K562 (cell line): Measurements from ENCODE around the gene PLCD1. TPM values are rescaled to one million over a fixed set of nuclear protein-coding genes. Genes with fewer than 3 reads are reported as not detected.

Source experiments
- ATAC-seq: fragments of 200-7000 bp; cut with Tn5 transposase; 3 replicates; pipeline ENCODE4 v1.9.1; 2020; ENCODE audit warnings: moderate library complexity
- BruUV-seq: library from RNA; stranded (reverse); fragments of 400-500 nt; replicated peaks from 2 replicates; lab custom pipeline; 2021; lab: Mats Ljungman, UMichigan
- CTCF ChIA-PET: fragments of 300-600 bp; formaldehyde crosslinking; extraction: SDS; loops from one replicate; lab custom pipeline; 2021; ENCODE audit warnings: low intra/inter-chr PET ratio; lab: Yijun Ruan, JAX
- POLR2A ChIA-PET: fragments of 300-600, 350-650 bp; sonication (Branson Sonifier 250); formaldehyde crosslinking; extraction: SDS; loops from one replicate; lab custom pipeline; 2021; ENCODE audit warnings: antibody characterized with exemption, inconsistent platforms; lab: Yijun Ruan, JAX
- DNase-seq, 4 experiments: peaks; one replicate each; pipeline versions ENCODE4 v3.0.0 to v3.0.0-alpha.2; 2011 to 2018; ENCODE audit warnings: low spot score in 3 of 4, mixed read lengths in 3 of 4; ENCODE audit errors: extremely low read depth in 1 of 4
- FAIRE-seq: peaks from 2 replicates; lab custom pipeline; 2011; peaks lifted over from hg19 to GRCh38; lab: Jason Lieb, UNC
- H2AFZ ChIP-seq: 2 replicates; pipeline ENCODE4 v1.6.0; 2011; ENCODE audit warnings: low read depth, low read length, control low read depth, inconsistent platforms
- H3K27ac ChIP-seq: fragments of 200-600 bp; 3 replicates; pipeline ENCODE4 v1.8.0; 2011; ENCODE audit warnings: low read depth, mild to moderate bottlenecking, control low read depth, inconsistent platforms, low read length, moderate library complexity, mixed read lengths; ENCODE audit errors: extremely low read depth
- H3K27me3 ChIP-seq, 2 experiments: fragments of 300-600 bp in 1 of 2; 2 replicates in 1 of 2; 3 replicates in 1 of 2; pipeline versions ENCODE4 v1.6.0 to v1.8.0; 2011; ENCODE audit warnings: inconsistent platforms in 2 of 2, low read length in 2 of 2, mild to moderate bottlenecking in 1 of 2, mixed read lengths in 1 of 2, moderate library complexity in 1 of 2; ENCODE audit not compliant: control insufficient read depth in 2 of 2, insufficient read depth in 2 of 2
- H3K36me3 ChIP-seq: fragments of 300-600 bp; 3 replicates; pipeline ENCODE4 v1.8.0; 2011; ENCODE audit warnings: mild to moderate bottlenecking, low read length, inconsistent platforms; ENCODE audit not compliant: control insufficient read depth, insufficient read depth
- H3K4me1 ChIP-seq, 2 experiments: fragments of 200-600 bp in 1 of 2; replicated peaks in 1 of 2; 2 replicates in 1 of 2; 3 replicates in 1 of 2; pipeline versions ENCODE4 v1.5.1 to v1.8.0; 2011; ENCODE audit warnings: inconsistent platforms in 2 of 2, low read length in 2 of 2, mild to moderate bottlenecking in 1 of 2, mixed read lengths in 1 of 2, moderate library complexity in 1 of 2; ENCODE audit not compliant: control insufficient read depth in 2 of 2, insufficient read depth in 2 of 2
- H3K4me2 ChIP-seq: 2 replicates; pipeline ENCODE4 v1.6.1; 2011; ENCODE audit warnings: low read length, control low read depth, inconsistent platforms, mixed read lengths; ENCODE audit not compliant: insufficient read depth
- H3K4me3 ChIP-seq: fragments of 200-600 bp; sonication (generic), shearing (Covaris generic); 2 replicates; pipeline ENCODE4 v1.5.1; 2016; ENCODE audit warnings: control low read depth, inconsistent platforms
- H3K79me2 ChIP-seq: fragments of 200-600 bp; 3 replicates; pipeline ENCODE4 v1.8.0; 2011; ENCODE audit warnings: low read length, inconsistent platforms; ENCODE audit not compliant: control insufficient read depth, insufficient read depth
- H3K9ac ChIP-seq, 2 experiments: 2 replicates each; pipeline versions ENCODE4 v1.6.0 to v1.6.1; 2011; ENCODE audit warnings: low read depth in 2 of 2, low read length in 2 of 2, control low read depth in 1 of 2, inconsistent platforms in 1 of 2, mild to moderate bottlenecking in 1 of 2, mixed read lengths in 1 of 2; ENCODE audit not compliant: insufficient read depth in 1 of 2
- H3K9me1 ChIP-seq: one replicate; pipeline ENCODE4 v1.6.0; 2011; ENCODE audit warnings: inconsistent platforms, mild to moderate bottlenecking, low read length, moderate library complexity; ENCODE audit not compliant: control insufficient read depth, insufficient read depth
- H3K9me3 ChIP-seq: replicated peaks from 2 replicates; pipeline ENCODE4 v1.5.1; 2011; ENCODE audit warnings: low read depth, low read length, inconsistent platforms; ENCODE audit not compliant: control insufficient read depth, insufficient read depth
- H4K20me1 ChIP-seq: replicated peaks from 2 replicates; pipeline ENCODE4 v1.6.1; 2011; ENCODE audit warnings: low read length, inconsistent platforms, mixed read lengths; ENCODE audit not compliant: control insufficient read depth, insufficient read depth
- MCM5 ChIP-seq: fragments of 450-650 bp; IDR thresholded peaks from 2 replicates; pipeline ENCODE4 v1.6.1; 2016; ENCODE audit warnings: low read depth
- PHF8 ChIP-seq: fragments of 200-600 bp; sonication (generic); IDR thresholded peaks from 2 replicates; pipeline ENCODE4 v1.6.1; 2012; ENCODE audit warnings: mixed run types, mild to moderate bottlenecking, inconsistent platforms, low read length, moderate library complexity, borderline replicate concordance
- POLR2G ChIP-seq: fragments of 200-400 bp; formaldehyde crosslinking; IDR thresholded peaks from 2 replicates; pipeline ENCODE4 v1.6.1; 2017; ENCODE audit warnings: low read depth, mild to moderate bottlenecking, antibody characterized with exemption, low read length, moderate library complexity
- RBFOX2 ChIP-seq: fragments of 200-400 bp; formaldehyde crosslinking; IDR thresholded peaks from 2 replicates; pipeline ENCODE4 v1.6.1; 2017; ENCODE audit warnings: low read depth, mild to moderate bottlenecking, low read length, moderate library complexity
- WGBS: fragments of 100-300 bp; shearing (Covaris generic); methylation state at CpG from one replicate; pipeline ENCODE4 v1.1.6; 2016; ENCODE audit warnings: low coverage, mixed read lengths; ENCODE audit not compliant: insufficient coverage; ENCODE audit errors: missing lambda C conversion rate; 5-methylcytosine and 5-hydroxymethylcytosine counted together
- in situ Hi-C: fragments of 300-500 bp; cut with MboI; formaldehyde crosslinking; loops from 4 replicates; pipeline ENCODE4 v1.15.0; 2018; ENCODE audit warnings: inconsistent platforms, mixed read lengths
- intact Hi-C: fragments of 100-400 bp; cut with micrococcal nuclease; formaldehyde crosslinking; loops from 2 replicates; pipeline ENCODE4 v1.14.2; 2022
- polyA plus RNA-seq, 8 experiments: library from polyadenylated mRNA; depleted of rRNA in 4 of 8; stranded (reverse) in 5 of 8; unstranded in 3 of 8; fragments of >200 nt; fragmentation: Nextera tagmentation in 2 of 8; fragmentation: Illumina TruSeq in 1 of 8; extraction: Ambion mirVana in 2 of 8; extraction: Trizol in 1 of 8; gene quantifications; 2 replicates each; pipeline versions ENCODE4 v1.2.1 to v1.2.3, GENCODE V29; 2011 to 2014; ENCODE audit warnings: inconsistent platforms in 1 of 8, missing spikeins in 1 of 8
- total RNA-seq, 7 experiments: library from RNA; depleted of rRNA in 6 of 7; stranded (reverse); fragments of >200 nt in 6 of 7; fragmentation: Illumina TruSeq in 2 of 7; extraction: Trizol in 2 of 7; gene quantifications; 2 replicates each; pipeline versions ENCODE4 v1.2.1 to v1.2.3, GENCODE V29; 2011 to 2021; ENCODE audit warnings: low replicate concordance in 1 of 7
- TF ChIP-seq, protein P1 (sequence below): sonication (generic); formaldehyde crosslinking; IDR thresholded peaks from 2 replicates; pipeline ENCODE4 v1.8.1; 2023; ENCODE audit warnings: mild to moderate bottlenecking, missing genetic modification reagents

Gene PLCD1
- total and polyA plus RNA-seq, 9 of the 15 experiments (the other 6 are each of a cell fraction or from before 2014, with no cell fraction given) = 5.4 to 209 (median 116) TPM

DNA sequence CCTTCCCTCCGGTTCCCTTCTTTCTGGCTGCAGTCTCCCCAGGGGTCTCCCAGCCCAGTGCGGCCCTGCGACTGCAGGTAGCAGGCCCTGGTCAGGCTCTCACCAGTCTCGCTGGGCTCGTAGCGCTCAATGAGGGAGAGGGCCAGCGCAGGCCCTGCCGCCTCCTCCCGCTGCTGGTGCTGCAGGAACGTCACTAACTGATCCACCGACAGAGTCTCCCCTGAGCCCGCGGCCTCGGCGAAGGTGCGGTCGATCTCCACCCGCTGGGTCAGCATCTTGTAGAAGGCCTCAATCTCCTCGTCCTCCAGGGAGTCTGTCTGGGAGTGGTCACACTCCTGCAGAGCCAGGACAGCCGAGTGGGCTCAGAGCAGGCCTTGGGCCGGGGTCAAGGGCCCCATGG is 18.3 kb downstream of the PLCD1 start:
- Histone ChIP-seq H3K4me3 (no peak overlapping the region), H2AFZ (no peak overlapping the region), H3K9ac (peak overlapping the region in 1 of 2 experiments; percentile 76; a peak in 2 of 4 replicates), H3K4me1 (peaks cover 7 to 39% of the 10 kb centered on the region in 2 experiments; a peak in 4 of 5 replicates), H3K9me3 (no peaks in the 10 kb centered on the region), H3K36me3 (peaks cover 96% of the 10 kb centered on the region), H3K9me1 (peaks cover 16% of the 10 kb centered on the region), H3K27ac (no peak overlapping the region; the same call in 2 of the 3 replicates), H3K4me2 (no peak overlapping the region), H4K20me1 (no peaks in the 10 kb centered on the region; the same call in none of the 2 replicates), H3K27me3 (no peaks in the 10 kb centered on the region), H3K79me2 (peaks cover 26% of the 10 kb centered on the region)
- POLR2A ChIA-PET = interaction anchor here (1.0 to 1.5 kb wide), 4 partner anchors 8 to 447 kb away, joined by 3 to 4 read pairs (median 4); no protein-coding TSS in a partner anchor
- ATAC-seq (no peak), DNase-seq (peak in 1 of 4 experiments; percentile 15), FAIRE-seq (no peak)
- TF ChIP-seq, protein P1, sequence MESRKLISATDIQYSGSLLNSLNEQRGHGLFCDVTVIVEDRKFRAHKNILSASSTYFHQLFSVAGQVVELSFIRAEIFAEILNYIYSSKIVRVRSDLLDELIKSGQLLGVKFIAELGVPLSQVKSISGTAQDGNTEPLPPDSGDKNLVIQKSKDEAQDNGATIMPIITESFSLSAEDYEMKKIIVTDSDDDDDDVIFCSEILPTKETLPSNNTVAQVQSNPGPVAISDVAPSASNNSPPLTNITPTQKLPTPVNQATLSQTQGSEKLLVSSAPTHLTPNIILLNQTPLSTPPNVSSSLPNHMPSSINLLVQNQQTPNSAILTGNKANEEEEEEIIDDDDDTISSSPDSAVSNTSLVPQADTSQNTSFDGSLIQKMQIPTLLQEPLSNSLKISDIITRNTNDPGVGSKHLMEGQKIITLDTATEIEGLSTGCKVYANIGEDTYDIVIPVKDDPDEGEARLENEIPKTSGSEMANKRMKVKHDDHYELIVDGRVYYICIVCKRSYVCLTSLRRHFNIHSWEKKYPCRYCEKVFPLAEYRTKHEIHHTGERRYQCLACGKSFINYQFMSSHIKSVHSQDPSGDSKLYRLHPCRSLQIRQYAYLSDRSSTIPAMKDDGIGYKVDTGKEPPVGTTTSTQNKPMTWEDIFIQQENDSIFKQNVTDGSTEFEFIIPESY (CRISPR knock-in tag) = peak; percentile 73
- TF ChIP-seq RBFOX2 (0 out of 2 replicates have a peak, but pooled peaks have one; percentile 29), PHF8 (no peak), MCM5 (no peak), POLR2G (peak; percentile 67)
- whole genome bisulfite sequencing = 88% methylated on average over 14 of the region's 21 CpGs
- in situ Hi-C loops (no loop called here), intact Hi-C loops (no loop called here)
- CTCF ChIA-PET = no interaction called here
- BruUV-seq = no TSS peak
